ENCODE data around the gene OTOP2. TPM values are rescaled to one million over a fixed set of nuclear protein-coding genes. Genes with fewer than 3 reads are reported as not detected.
"Not testable (repeated sequence)": the region's sequence is repeated elsewhere in the genome, so short reads cannot be mapped to it uniquely, and the experiment has no call there.

OTOP2 gene
- polyA plus RNA-seq, 3 donors, result not detected

GRCh38 chr17:74962622-74963394 lies 38.7 kb downstream of the OTOP2 start:
- no peak for DNase-seq (ENCODE audit: extremely low read depth in 1 of 11, low read depth in 9 of 11, low spot score in 4 of 11)

DNA sequence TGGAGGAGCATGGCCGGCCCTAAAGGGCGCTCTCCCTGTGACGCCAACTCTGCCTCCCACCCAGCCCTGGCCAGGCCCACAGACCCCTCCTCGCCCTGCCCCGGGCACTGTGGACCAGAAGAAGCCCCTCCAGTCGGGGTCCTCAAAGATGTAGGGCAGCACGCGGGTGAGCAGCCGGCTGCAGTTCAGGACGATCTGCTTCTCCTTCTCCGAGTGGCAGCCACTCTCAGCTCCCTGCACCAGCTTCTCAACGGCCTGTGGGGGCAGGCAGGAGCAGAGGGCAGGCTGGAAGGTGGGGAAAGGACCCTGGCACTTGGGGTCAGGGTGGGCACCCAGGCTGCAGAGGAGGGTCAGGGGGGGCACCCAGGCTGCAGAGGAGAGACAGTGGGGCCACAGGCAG lies 39.6 kb downstream of the OTOP2 start:
- no peak for DNase-seq (ENCODE audit: extremely low read depth in 1 of 11, low read depth in 9 of 11, low spot score in 4 of 11)

GRCh38 chr17:74964246-74964761 lies 40.2 kb downstream of the OTOP2 start:
- DNase-seq (ENCODE audit: extremely low read depth in 1 of 11, low read depth in 9 of 11, low spot score in 4 of 11), result no peak

- no peak for DNase-seq (ENCODE audit: extremely low read depth in 1 of 11, low read depth in 9 of 11, low spot score in 4 of 11)
These were observed 41.0 kb downstream of the OTOP2 start for GRCh38 chr17:74964988-74965622.

DNA sequence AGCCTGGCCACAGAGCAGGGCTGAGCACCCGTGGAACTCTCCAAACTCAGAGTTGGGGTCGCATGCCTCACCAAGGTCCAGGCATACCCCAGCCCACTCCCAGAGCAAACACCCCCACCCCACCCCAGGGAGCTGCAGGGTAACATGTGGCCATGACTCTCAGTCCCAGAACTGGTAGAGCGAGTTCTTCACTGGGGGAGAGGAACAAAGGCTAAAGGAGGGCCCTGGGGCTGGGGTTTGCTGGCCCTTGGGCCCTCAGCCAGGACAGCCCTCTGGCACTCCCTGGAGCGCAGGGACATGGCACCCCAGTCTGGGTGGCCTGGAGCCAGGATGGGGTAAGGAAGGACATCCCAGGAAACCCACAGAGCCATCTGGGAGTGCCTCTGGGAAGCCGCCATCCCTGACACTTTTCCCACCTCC lies 44.3 kb downstream of the OTOP2 start:
- no peak for DNase-seq (ENCODE audit: extremely low read depth in 1 of 11, low read depth in 9 of 11, low spot score in 4 of 11)

- not testable (repeated sequence) for DNase-seq (ENCODE audit: extremely low read depth in 1 of 11, low read depth in 9 of 11, low spot score in 4 of 11)
These were observed 45.4 kb downstream of the OTOP2 start for GRCh38 chr17:74969501-74969900.

DNA sequence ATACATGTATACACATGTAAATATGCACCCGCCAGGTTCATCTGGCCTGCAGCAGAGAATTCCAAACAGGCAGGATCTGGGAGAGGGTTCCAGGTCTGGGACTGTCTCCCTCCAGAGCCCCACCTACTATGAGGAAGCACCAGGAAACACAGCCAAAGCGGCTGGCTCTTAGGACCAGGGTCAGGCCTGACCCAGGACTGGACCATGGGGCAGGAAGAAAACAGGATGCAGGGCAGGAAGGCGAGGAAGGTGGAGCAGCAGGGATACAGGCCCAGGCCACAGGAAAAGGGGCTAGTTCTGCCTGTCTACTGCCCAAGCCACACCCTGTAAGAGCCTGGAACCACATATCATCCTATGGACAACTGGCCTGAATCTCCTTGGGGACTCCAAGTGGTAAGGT lies 46.3 kb downstream of the OTOP2 start:
- no peak for DNase-seq (ENCODE audit: extremely low read depth in 1 of 11, low read depth in 9 of 11, low spot score in 4 of 11)

- DNase-seq (ENCODE audit: extremely low read depth in 1 of 11, low read depth in 9 of 11, low spot score in 4 of 11), result no peak
These were observed 47.2 kb downstream of the OTOP2 start for GRCh38 chr17:74971069-74971841.

DNA sequence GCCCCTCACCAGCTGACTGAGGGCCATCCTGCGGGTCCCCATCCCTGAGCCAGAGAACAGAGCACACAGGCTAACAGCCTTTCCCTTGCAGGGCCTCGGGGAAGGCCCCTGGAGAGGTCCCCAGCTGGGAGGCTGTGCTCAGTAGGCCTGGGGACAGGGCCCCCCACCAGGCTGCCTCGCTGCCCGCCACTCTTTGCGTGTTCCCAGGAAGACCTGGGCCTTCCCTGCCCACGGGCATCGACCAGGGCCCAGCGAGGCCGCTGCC lies 47.7 kb downstream of the OTOP2 start:
- no peak for DNase-seq (ENCODE audit: extremely low read depth in 1 of 11, low read depth in 9 of 11, low spot score in 4 of 11)

DNA sequence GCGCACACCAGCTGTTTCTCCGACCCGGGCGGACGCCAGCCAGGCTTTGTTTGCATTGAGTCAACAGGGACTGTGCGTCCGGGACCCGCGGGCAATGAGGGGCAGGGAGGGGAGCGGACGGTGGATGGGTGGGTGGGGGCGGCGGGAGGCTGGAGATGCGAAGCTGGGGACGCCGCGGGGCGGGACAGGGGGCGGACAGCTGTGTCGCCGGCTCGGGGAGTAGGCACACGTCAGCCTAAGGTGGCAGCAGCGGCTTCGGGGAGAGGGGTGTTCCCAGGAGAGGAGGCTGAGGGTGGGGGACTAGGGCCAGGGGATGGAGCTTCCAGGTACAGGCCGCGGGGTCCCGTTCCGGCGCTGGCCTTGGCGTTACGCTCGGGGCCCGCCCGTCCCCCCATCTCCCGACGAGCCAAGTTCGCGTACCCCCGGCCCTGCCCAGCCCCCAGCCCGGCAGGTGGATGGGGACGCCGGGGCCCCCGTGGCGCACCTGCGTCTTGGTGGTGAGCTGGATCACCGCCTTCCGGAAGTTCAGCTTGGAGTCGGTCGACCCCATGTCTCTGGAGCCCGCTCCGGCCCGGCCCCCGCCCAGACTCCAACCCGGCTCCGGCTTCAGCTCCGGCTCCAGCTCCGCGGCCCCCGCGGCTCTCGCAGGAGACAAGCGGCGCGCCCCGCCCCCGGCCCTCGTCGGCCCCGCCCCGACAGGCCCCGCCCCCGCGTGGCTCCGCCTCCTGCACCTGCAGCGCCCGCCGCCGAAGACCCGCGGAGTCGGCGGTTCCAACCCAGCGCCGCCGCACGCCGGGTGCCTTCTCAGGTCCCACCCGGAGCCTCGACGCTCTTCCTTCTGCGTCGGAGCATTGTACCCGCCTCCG lies 48.3 kb downstream of the OTOP2 start, which contains the start of gene HID1:
Gene HID1, minus strand, starts transcription at position 653 of the 866 bp plus-strand sequence. Its CDS starts 103 bp downstream, at position 550.
- peak in 3 of 11 donors; percentile 52 to 54 (median 53) for DNase-seq (ENCODE audit: extremely low read depth in 1 of 11, low read depth in 9 of 11, low spot score in 4 of 11)

DNA sequence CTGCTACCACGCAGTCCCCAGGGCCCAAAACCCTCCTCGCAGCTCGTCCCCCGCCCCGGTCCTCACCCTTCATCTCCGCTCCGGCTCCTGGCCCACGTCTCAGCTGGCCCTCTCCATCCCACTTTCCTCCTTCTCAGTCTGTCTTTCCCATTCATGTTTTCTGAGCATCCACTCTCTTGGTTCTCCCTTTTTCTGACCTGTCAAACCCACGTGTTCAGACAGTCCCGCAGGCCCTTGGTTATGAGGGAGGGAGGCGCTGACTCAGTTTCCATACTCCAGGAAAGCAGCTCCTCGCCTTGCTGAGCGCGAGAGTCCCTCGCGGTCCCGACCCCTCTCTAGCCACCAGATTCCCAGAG lies 48.9 kb downstream of the OTOP2 start:
- DNase-seq (ENCODE audit: extremely low read depth in 1 of 11, low read depth in 9 of 11, low spot score in 4 of 11), result no peak

GRCh38 chr17:74975943-74976342 lies 51.9 kb downstream of the OTOP2 start:
- DNase-seq (ENCODE audit: extremely low read depth in 1 of 11, low read depth in 9 of 11, low spot score in 4 of 11), result no peak

GRCh38 chr17:74977802-74978201 lies 53.7 kb downstream of the OTOP2 start:
- DNase-seq (ENCODE audit: extremely low read depth in 1 of 11, low read depth in 9 of 11, low spot score in 4 of 11), result no peak

DNA sequence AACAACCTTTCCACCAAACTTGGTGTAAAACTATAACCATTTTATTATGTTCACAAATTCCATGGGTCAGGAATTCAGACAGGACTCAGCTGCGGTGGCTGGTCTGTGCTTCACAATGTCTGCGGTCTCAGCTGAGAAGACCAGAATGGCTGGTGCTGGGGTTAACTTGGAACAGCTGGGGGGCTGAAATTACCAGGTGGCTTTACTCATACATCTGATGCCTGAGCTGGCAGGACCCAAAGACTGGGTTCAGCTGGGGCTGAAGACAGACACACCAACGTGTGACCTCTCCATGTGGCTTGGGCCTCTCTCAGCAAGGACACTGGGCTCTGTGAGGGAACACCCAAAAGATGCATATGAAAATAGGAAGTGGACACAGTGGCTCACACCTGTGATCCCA lies 54.2 kb downstream of the OTOP2 start:
- no peak for DNase-seq (ENCODE audit: extremely low read depth in 1 of 11, low read depth in 9 of 11, low spot score in 4 of 11)

DNA sequence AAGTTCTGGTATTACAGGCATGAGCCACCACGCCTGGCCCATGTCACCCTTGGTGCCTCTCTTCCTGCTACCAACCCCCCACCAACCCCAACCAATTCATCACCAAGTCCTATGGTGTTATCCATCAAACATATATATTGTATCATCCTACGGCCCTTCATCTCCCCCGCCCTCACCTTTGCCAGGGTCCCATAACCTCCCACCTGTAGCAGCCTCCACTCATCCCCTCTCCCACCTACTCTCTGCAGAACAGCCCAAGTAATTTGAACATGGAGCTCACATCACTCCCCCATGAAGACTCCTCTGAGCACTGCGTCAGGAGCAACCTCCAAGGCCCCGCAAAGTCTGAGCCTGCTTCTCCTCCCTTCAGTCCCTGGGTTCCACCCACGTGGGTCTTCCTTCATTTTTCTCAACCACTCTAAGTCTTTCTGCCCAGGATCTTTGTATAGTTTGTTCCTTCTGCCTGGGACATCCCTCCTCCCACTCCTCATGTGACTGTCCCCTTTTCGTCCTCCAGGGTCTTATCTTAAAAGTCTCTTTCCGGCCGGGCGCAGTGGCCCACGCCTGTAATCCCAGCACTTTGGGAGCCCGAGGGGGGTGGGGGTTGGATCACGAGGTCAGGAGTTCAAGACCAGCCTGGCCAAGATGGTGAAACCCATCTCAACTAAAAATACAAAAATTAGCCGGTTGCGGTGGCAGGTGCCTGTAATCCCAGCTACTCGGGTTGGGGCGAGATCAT lies 55.5 kb downstream of the OTOP2 start:
- DNase-seq (ENCODE audit: extremely low read depth in 1 of 11, low read depth in 9 of 11, low spot score in 4 of 11), result no peak

DNA sequence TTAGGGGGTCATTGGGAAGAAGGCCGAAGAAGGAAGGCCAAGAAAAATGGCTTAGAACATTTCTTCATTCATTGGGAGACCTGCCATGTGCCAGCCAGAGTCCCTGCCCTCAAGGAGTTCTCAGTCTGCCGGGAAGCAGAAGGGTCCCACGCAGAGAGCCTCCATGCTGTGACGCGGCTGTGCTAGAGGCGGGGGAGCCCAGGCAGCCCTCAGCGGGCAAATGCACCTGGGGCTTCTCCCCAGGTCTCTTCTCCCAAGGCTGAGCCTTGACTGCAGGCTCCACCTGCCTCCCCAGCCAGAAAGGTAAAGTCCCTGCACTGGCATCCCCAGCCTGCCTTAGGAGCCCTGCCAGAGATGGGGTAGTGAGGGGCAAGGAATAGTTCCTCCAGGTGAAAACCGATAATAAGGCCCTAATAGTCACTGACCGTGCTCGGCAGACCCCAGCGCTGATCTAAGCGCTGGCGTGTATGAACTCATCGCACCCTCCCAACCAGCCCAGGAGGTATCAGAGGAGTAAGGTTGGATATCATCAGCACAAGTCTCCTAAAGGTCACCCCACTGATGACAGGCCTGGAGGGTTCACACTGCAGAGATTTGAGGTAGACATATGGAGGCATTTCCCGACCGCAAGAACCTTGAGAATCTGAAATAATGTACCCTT lies 57.4 kb downstream of the OTOP2 start:
- DNase-seq (ENCODE audit: extremely low read depth in 1 of 11, low read depth in 9 of 11, low spot score in 4 of 11), result no peak

DNA sequence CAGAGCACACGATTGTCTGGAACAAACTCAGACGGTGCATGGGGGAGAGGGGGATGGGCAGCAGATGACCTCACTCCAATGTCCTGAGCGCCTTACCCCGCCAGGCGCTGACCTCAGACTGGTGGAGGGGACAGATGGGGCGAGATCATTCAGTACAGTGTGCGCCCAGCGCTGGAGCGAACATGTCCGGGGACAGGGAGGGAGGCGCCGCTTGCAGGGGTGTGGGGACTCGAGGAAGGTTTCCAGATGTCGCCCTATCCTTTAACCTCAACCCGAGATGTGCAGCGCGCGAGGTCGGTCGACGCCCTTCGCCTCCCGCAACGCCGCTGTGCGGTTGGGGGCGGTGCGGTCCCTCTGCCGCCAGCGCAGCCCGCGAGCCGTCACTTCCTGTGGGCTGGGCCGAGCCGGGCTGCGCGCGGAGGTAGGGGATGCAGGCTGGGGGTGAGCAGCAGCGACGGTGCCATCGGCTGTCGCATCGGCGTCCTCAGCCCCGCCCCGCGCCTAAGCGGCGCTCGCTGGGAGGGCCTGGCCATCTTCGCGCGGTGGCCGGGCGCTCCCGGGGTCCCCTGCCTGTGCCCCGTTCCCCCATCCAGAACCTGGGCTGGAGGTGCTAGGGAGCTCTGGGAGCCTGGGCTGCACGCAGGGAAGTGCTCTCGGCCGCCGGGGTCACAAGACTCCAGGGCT lies 58.0 kb downstream of the OTOP2 start:
- peak in 8 of 11 donors; percentile 58 to 71 (median 66) for DNase-seq (ENCODE audit: extremely low read depth in 1 of 11, low read depth in 9 of 11, low spot score in 4 of 11)

All from renal cortex interstitium (tissue), 11 donors.